ENCODE results near the gene C10orf88. TPM values are rescaled to one million over a fixed set of nuclear protein-coding genes. Genes with fewer than 3 reads are reported as not detected.

C10orf88 gene, protein sequence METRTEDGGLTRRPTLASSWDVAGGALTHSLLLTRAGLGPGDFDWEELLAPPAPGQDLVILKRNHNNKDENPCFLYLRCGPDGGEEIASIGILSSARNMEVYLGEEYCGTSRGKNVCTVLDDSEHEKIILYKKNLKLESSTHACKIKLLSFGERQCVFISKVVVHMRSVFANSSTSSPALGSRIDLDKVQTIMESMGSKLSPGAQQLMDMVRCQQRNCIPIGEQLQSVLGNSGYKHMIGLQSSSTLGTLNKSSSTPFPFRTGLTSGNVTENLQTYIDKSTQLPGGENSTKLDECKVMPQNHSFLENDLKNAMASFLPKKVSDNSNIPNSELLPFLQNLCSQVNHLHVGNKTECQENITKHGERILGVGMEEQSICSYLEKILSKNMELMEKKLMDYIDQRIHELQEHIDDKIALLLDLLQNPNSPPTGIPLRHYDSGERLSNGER
- polyA plus RNA-seq, result 4.5 to 8.4 TPM (median 5.2 TPM) in 3 replicates
- polyA plus RNA-seq (2011; ENCODE audit: low read depth), result 5.4 TPM
- 2.9 and 5.4 TPM in 2 replicates for polyA plus RNA-seq (2011; cell fraction: cytosol; rRNA removed)
- 9.8 and 13.7 TPM in 2 replicates for polyA plus RNA-seq (2011; cell fraction: nucleus; rRNA removed)
- 6.5 and 6.8 TPM in 2 replicates for polyA plus RNA-seq (2012; ENCODE audit: low replicate concordance)
- 3.8 to 16.1 TPM (median 5.8 TPM) in 3 replicates for polyA minus RNA-seq
- polyA minus RNA-seq (2011; cell fraction: cytosol; rRNA and poly(A)+ RNA removed), result 2.5 TPM
- 9.1 and 11.6 TPM in 2 replicates for polyA minus RNA-seq (2011; cell fraction: nucleus; rRNA and poly(A)+ RNA removed)

DNA sequence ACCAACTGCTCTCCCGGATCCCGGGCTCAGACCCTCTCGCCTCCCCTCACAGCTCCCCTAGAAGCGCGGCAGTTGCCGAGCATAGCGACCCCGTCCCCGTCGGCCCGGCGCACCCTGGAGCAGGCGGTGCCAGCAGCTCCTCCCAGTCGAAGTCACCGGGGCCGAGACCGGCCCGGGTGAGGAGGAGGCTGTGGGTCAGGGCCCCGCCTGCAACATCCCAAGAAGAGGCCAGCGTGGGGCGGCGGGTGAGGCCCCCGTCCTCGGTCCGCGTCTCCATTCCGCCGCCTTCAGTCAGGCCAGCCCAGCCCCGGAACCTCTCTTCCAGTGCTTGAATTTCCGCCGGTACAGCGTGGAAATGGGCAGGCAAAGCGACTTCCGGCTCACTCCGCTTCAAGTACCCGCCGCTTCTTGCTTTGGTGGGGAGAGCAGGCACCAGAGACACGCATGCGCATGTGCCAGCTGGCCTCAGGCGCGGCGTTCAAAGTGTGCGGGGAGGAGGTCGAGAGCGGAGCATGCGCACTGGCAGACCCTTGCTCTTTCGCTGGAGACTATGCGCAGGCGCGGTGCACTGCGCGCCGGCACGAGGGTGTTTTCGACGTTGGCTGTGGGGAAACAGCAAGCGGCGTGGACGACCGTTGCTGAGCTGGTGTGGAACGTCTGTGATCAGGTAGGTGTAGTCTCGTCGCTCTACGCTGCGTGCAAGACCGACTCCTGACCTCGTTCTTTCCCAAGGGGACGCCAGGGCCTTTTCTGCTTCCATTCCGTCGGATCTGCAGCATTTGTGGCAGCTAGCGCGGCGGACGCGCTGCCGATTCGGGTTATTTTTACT lies at the start of gene C10orf88:
Gene C10orf88, minus strand, starts transcription at position 326 of the 829 bp plus-strand sequence. Its CDS starts 49 bp downstream, at position 277.
- Histone ChIP-seq H3K27ac (ENCODE audit: control insufficient read depth, insufficient read depth, low read length) (peak within 1 kb of the TSS; percentile 62), H3K4me1 (ENCODE audit: control insufficient read depth, extremely low read depth, insufficient read depth, low read length) (peaks cover 7% of the 10 kb centered on the region)
- peak; percentile 66 for FAIRE-seq

DNA sequence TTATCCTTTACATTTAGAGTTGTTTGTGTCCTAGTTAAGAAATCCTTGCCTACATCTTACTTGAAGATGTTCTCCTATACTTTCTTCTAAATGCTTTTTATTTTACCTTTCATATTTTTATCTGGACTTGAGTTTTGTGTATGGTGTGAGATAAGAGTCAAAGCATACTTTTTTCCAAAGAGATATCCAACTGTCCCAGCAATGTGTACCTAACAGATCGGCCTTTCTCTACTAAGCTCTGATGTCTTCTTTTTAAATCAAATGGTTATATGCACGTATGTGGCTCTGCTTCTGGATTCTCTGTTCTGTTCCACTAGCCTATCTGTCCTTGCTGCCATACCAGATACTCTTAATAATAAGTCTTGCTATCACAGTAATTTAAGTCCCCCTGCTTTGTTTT lies 47.3 kb upstream of the C10orf88 start:
- no peaks in the 10 kb centered on the region for H3K27me3 ChIP-seq (ENCODE audit: control insufficient read depth, extremely low read depth, insufficient read depth, low read length)
- peaks cover 0 to 4% of the 10 kb centered on the region in 2 experiments for H3K36me3 ChIP-seq (ENCODE audit: control insufficient read depth in 2 of 2, extremely low read depth in 1 of 2, insufficient read depth in 2 of 2, low read length in 2 of 2)
- DNase-seq (ENCODE audit: low read depth, low spot score), result no peak
- dilution Hi-C loops (cut with MboI; ENCODE audit: extremely low pct_ligation_motif_present, low sequenced_read_pairs), result no loop called here
- no peaks in the 10 kb centered on the region for H4K20me1 ChIP-seq (ENCODE audit: control insufficient read depth, extremely low read depth, insufficient read depth, low read length)
- TF ChIP-seq, protein P1, sequence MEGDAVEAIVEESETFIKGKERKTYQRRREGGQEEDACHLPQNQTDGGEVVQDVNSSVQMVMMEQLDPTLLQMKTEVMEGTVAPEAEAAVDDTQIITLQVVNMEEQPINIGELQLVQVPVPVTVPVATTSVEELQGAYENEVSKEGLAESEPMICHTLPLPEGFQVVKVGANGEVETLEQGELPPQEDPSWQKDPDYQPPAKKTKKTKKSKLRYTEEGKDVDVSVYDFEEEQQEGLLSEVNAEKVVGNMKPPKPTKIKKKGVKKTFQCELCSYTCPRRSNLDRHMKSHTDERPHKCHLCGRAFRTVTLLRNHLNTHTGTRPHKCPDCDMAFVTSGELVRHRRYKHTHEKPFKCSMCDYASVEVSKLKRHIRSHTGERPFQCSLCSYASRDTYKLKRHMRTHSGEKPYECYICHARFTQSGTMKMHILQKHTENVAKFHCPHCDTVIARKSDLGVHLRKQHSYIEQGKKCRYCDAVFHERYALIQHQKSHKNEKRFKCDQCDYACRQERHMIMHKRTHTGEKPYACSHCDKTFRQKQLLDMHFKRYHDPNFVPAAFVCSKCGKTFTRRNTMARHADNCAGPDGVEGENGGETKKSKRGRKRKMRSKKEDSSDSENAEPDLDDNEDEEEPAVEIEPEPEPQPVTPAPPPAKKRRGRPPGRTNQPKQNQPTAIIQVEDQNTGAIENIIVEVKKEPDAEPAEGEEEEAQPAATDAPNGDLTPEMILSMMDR (optimal IDR thresholded peaks at IDR 0.05 in 1 of 3, IDR thresholded peaks at IDR 0.05 in 1 of 3, conservative IDR thresholded peaks at IDR 0.05 in 1 of 3; ENCODE audit: extremely low read depth in 1 of 3, insufficient read depth in 2 of 3, low read length in 3 of 3), result no peak
- TF ChIP-seq EZH2 (IDR thresholded peaks at IDR 0.05; ENCODE audit: low read length), result no peak
- no peaks in the 10 kb centered on the region for H3K4me1 ChIP-seq (ENCODE audit: control insufficient read depth, extremely low read depth, insufficient read depth, low read length)
- H3K4me3 ChIP-seq (ENCODE audit: control insufficient read depth in 2 of 3, extremely low read depth in 1 of 3, insufficient read depth in 2 of 3, low read depth in 1 of 3, low read length in 3 of 3), result no peak overlapping the region
- no peak overlapping the region for H3K9ac ChIP-seq (ENCODE audit: control insufficient read depth, extremely low read depth, insufficient read depth, low read length)
- no peaks in the 10 kb centered on the region for H3K9me3 ChIP-seq (ENCODE audit: control insufficient read depth, low read depth, low read length)
- no peak overlapping the region for H3K4me2 ChIP-seq (ENCODE audit: control insufficient read depth, extremely low read depth, insufficient read depth, low read depth, low read length)
- H3K9me1 ChIP-seq (ENCODE audit: control insufficient read depth, extremely low read depth, insufficient read depth, low read length), result no peaks in the 10 kb centered on the region
- no peak overlapping the region for H3K27ac ChIP-seq (ENCODE audit: control insufficient read depth, insufficient read depth, low read length)
- H2AFZ ChIP-seq (ENCODE audit: control insufficient read depth, low read length), result no peak overlapping the region
- no peak for FAIRE-seq
- peaks cover 38% of the 10 kb centered on the region for H3K79me2 ChIP-seq (ENCODE audit: control insufficient read depth, insufficient read depth, low read length)

More for the DNA sequence above, at the start of gene C10orf88:
- peaks cover 2% of the 10 kb centered on the region for H3K9me3 ChIP-seq (ENCODE audit: control insufficient read depth, low read depth, low read length)
- H4K20me1 ChIP-seq (ENCODE audit: control insufficient read depth, extremely low read depth, insufficient read depth, low read length), result no peaks in the 10 kb centered on the region
- TF ChIP-seq EZH2 (IDR thresholded peaks at IDR 0.05; ENCODE audit: low read length), result no peak
- TF ChIP-seq, protein P1 (optimal IDR thresholded peaks at IDR 0.05 in 1 of 3, IDR thresholded peaks at IDR 0.05 in 1 of 3, conservative IDR thresholded peaks at IDR 0.05 in 1 of 3; ENCODE audit: extremely low read depth in 1 of 3, insufficient read depth in 2 of 3, low read length in 3 of 3), result no peak
- H3K27me3 ChIP-seq (ENCODE audit: control insufficient read depth, extremely low read depth, insufficient read depth, low read length), result no peaks in the 10 kb centered on the region
- H2AFZ ChIP-seq (ENCODE audit: control insufficient read depth, low read length), result peak within 1 kb of the TSS; percentile 100
- peak; percentile 96 for DNase-seq (ENCODE audit: low read depth, low spot score)
- H3K9ac ChIP-seq (ENCODE audit: control insufficient read depth, extremely low read depth, insufficient read depth, low read length), result peak within 1 kb of the TSS; percentile 83
- peak within 1 kb of the TSS; percentile 83 for H3K4me2 ChIP-seq (ENCODE audit: control insufficient read depth, extremely low read depth, insufficient read depth, low read depth, low read length)
- H3K36me3 ChIP-seq (ENCODE audit: control insufficient read depth in 2 of 2, extremely low read depth in 1 of 2, insufficient read depth in 2 of 2, low read length in 2 of 2), result peaks cover 2 to 3% of the 10 kb centered on the region in 2 experiments
- dilution Hi-C loops (cut with MboI; ENCODE audit: extremely low pct_ligation_motif_present, low sequenced_read_pairs), result no loop called here
- no peaks in the 10 kb centered on the region for H3K9me1 ChIP-seq (ENCODE audit: control insufficient read depth, extremely low read depth, insufficient read depth, low read length)
- peaks cover 8% of the 10 kb centered on the region for H3K79me2 ChIP-seq (ENCODE audit: control insufficient read depth, insufficient read depth, low read length)
- peak within 1 kb of the TSS; percentile 73 to 90 (median 75) for H3K4me3 ChIP-seq (ENCODE audit: control insufficient read depth in 2 of 3, extremely low read depth in 1 of 3, insufficient read depth in 2 of 3, low read depth in 1 of 3, low read length in 3 of 3)

Data from keratinocyte (primary cell).